GM23338 (cell line): Measurements from ENCODE around the gene ZCCHC14. TPM values are rescaled to one million over a fixed set of nuclear protein-coding genes. Genes with fewer than 3 reads are reported as not detected.

ENCODE experiments used
- ATAC-seq: fragments of 200-7000 bp; cut with Tn5 transposase; 3 replicates; pipeline ENCODE4 v1.9.1; 2020
- DNase-seq: peaks from one replicate; pipeline ENCODE4 v3.0.0-alpha.2; 2015; ENCODE audit warnings: low spot score
- H2AFZ ChIP-seq: fragments of 200-600 bp; sonication (generic); 2 replicates; pipeline ENCODE4 v1.8.0; 2016; ENCODE audit warnings: antibody characterized with exemption, mild to moderate bottlenecking, moderate library complexity
- H3F3A ChIP-seq: fragments of 200-600 bp; sonication (generic); replicated peaks from 2 replicates; pipeline ENCODE4 v1.8.0; 2017; ENCODE audit warnings: antibody characterized with exemption, mixed run types, low read depth
- H3K27ac ChIP-seq: fragments of 200-600 bp; sonication (generic); 2 replicates; pipeline ENCODE4 v1.6.1; 2016; ENCODE audit warnings: low read depth
- H3K27me3 ChIP-seq: fragments of 200-600 bp; sonication (generic); 2 replicates; pipeline ENCODE4 v1.8.0; 2016; ENCODE audit warnings: mild to moderate bottlenecking, mixed run types, moderate library complexity; ENCODE audit not compliant: insufficient read depth
- H3K36me3 ChIP-seq: fragments of 200-600 bp; sonication (generic); 2 replicates; pipeline ENCODE4 v1.8.0; 2016; ENCODE audit warnings: mild to moderate bottlenecking; ENCODE audit not compliant: insufficient read depth
- H3K4me1 ChIP-seq: fragments of 200-600 bp; sonication (generic); 2 replicates; pipeline ENCODE4 v1.8.0; 2016; ENCODE audit warnings: mild to moderate bottlenecking, moderate library complexity; ENCODE audit not compliant: insufficient read depth
- H3K4me2 ChIP-seq: fragments of 200-600 bp; sonication (generic); 2 replicates; pipeline ENCODE4 v1.7.1; 2017; ENCODE audit warnings: mixed run types
- H3K4me3 ChIP-seq: fragments of 200-600 bp; sonication (generic); 2 replicates; pipeline ENCODE4 v1.6.1; 2016; ENCODE audit warnings: mixed run types
- H3K79me2 ChIP-seq: fragments of 200-600 bp; sonication (generic); replicated peaks from 2 replicates; pipeline ENCODE4 v1.8.0; 2017; ENCODE audit warnings: mild to moderate bottlenecking; ENCODE audit not compliant: insufficient read depth
- H3K9me2 ChIP-seq: fragments of 200-600 bp; sonication (generic); 2 replicates; pipeline ENCODE4 v1.8.0; 2017; ENCODE audit not compliant: insufficient read depth
- H4K20me1 ChIP-seq: fragments of 200-600 bp; sonication (generic); replicated peaks from 2 replicates; pipeline ENCODE4 v1.8.0; 2017; ENCODE audit warnings: mild to moderate bottlenecking; ENCODE audit not compliant: insufficient read depth
- H3K27ac Mint-ChIP-seq: 2 replicates; pipeline ENCODE4 v1.8.0; 2020; ENCODE audit warnings: inconsistent platforms, mild to moderate bottlenecking, moderate library complexity, mixed read lengths
- H3K27me3 Mint-ChIP-seq: 3 replicates; pipeline ENCODE4 v1.8.0; 2022; ENCODE audit warnings: low read depth, mild to moderate bottlenecking, moderate library complexity, mixed read lengths, inconsistent platforms; ENCODE audit not compliant: insufficient read depth, poor library complexity
- H3K36me3 Mint-ChIP-seq: 3 replicates; pipeline ENCODE4 v1.8.0; 2021; ENCODE audit warnings: low read depth, mild to moderate bottlenecking, inconsistent platforms, moderate library complexity, mixed read lengths
- H3K4me1 Mint-ChIP-seq: 3 replicates; pipeline ENCODE4 v1.8.0; 2020; ENCODE audit warnings: mild to moderate bottlenecking, inconsistent platforms, mixed read lengths
- H3K4me3 Mint-ChIP-seq: 3 replicates; pipeline ENCODE4 v1.8.0; 2021; ENCODE audit warnings: moderate library complexity, mild to moderate bottlenecking, inconsistent platforms, mixed read lengths
- H3K9me3 Mint-ChIP-seq: 3 replicates; pipeline ENCODE4 v1.8.0; 2020; ENCODE audit warnings: moderate library complexity, mild to moderate bottlenecking, inconsistent platforms, mixed read lengths
- CREB1 ChIP-seq: fragments of 250-450 bp; sonication (Bioruptor Pico); IDR thresholded peaks from 2 replicates; pipeline ENCODE4 v1.5.0; 2020; ENCODE audit warnings: low read depth, mild to moderate bottlenecking, moderate library complexity
- EZH2 ChIP-seq: fragments of 200-600 bp; sonication (generic); IDR thresholded peaks from one replicate; pipeline ENCODE4 v1.8.0; 2017; ENCODE audit warnings: antibody characterized with exemption, mild to moderate bottlenecking, low read depth; ENCODE audit not compliant: unreplicated experiment
- EZH2phosphoT487 ChIP-seq: fragments of 200-600 bp; sonication (generic); IDR thresholded peaks from one replicate; pipeline ENCODE4 v1.8.1; 2018; ENCODE audit warnings: antibody characterized with exemption; ENCODE audit not compliant: unreplicated experiment
- JUNB ChIP-seq: IDR thresholded peaks from one replicate; pipeline ENCODE4 v1.6.1; 2016; ENCODE audit warnings: antibody characterized with exemption; ENCODE audit not compliant: unreplicated experiment
- NANOG ChIP-seq: IDR thresholded peaks from 2 replicates; pipeline ENCODE4 v1.6.1; 2016; ENCODE audit warnings: antibody characterized with exemption, borderline replicate concordance
- POLR2AphosphoS5 ChIP-seq: IDR thresholded peaks from 2 replicates; pipeline ENCODE4 v1.6.1; 2016; ENCODE audit warnings: antibody characterized with exemption, low read depth
- STAT1 ChIP-seq: IDR thresholded peaks from one replicate; pipeline ENCODE4 v1.6.1; 2016; ENCODE audit warnings: antibody characterized with exemption; ENCODE audit not compliant: unreplicated experiment
- ZNF114 ChIP-seq: fragments of 250-450 bp; sonication (Bioruptor Pico); IDR thresholded peaks from 2 replicates; pipeline ENCODE4 v1.5.0; 2020; ENCODE audit warnings: mild to moderate bottlenecking, moderate library complexity
- ZNF331 ChIP-seq: fragments of 250-450 bp; sonication (Bioruptor Pico); IDR thresholded peaks from 2 replicates; pipeline ENCODE4 v1.5.0; 2020; ENCODE audit warnings: low read depth, mild to moderate bottlenecking, moderate library complexity
- polyA plus RNA-seq: library from polyadenylated mRNA; unstranded; fragments of >200 nt; fragmentation: Nextera tagmentation; extraction: Ambion mirVana; gene quantifications from 2 replicates; pipeline ENCODE4 v1.2.1, GENCODE V29; 2016
- total RNA-seq: library from RNA; depleted of rRNA; stranded (reverse); fragments of >200 nt; shearing (Covaris generic); gene quantifications from 2 replicates; pipeline ENCODE4 v1.2.3, GENCODE V29; 2014
- TF ChIP-seq, protein P1 (sequence below), 2 experiments: fragments of 200-600 bp in 1 of 2; sonication (generic) in 1 of 2; conservative IDR thresholded peaks; 2 replicates each; pipeline versions ENCODE4 v1.5.1 to v1.6.1; 2016 to 2017; ENCODE audit warnings: antibody characterized with exemption in 2 of 2, low read depth in 2 of 2, mild to moderate bottlenecking in 2 of 2, moderate library complexity in 1 of 2
- TF ChIP-seq, protein P2 (sequence below): IDR thresholded peaks from one replicate; pipeline ENCODE4 v1.6.1; 2018; ENCODE audit warnings: antibody characterized with exemption; ENCODE audit not compliant: unreplicated experiment
- TF ChIP-seq, protein P3 (sequence below): IDR thresholded peaks from 2 replicates; pipeline ENCODE4 v1.6.1; 2016; ENCODE audit warnings: antibody characterized with exemption

The ZCCHC14 gene
- total and polyA plus RNA-seq, 2 experiments from 2014 or later: 6.8 to 22.4 TPM

DNA sequence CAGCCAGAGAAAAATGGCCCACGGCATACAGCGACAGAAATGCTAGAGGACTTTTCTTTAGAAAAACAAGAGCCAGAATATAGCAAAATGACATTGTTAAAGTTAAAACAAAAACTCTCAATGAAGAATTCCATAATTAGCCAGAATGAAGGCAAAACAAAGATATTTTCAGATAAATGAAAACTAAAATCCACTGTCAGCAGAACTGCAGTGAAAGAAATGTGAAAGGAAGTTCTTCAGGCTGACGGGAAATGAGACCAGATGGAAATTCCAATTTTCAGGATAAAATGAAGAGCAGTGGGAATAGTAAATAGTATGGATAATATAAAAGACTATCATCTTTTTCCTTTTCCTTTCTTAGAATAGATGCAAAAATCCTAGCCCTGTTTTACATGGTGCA is 38.4 kb downstream of the ZCCHC14 start:
- Histone ChIP-seq H3K27me3 (no peaks in the 10 kb centered on the region), H4K20me1 (peaks cover 1% of the 10 kb centered on the region), H3K4me3 (no peak overlapping the region), H2AFZ (no peak overlapping the region), H3K27ac (no peak overlapping the region), H3K79me2 (peaks cover 4% of the 10 kb centered on the region; the same call in 1 of the 2 replicates), H3K4me1 (no peaks in the 10 kb centered on the region), H3F3A (no peaks in the 10 kb centered on the region), H3K9me2 (no peaks in the 10 kb centered on the region), H3K4me2 (no peak overlapping the region), H3K36me3 (no peaks in the 10 kb centered on the region)
- no peak overlapping the region for H3K27ac Mint-ChIP-seq
- H3K4me1 Mint-ChIP-seq: no peaks in the 10 kb centered on the region
- TF ChIP-seq JUNB: no peak
- TF ChIP-seq NANOG: no peak
- no peak for TF ChIP-seq EZH2
- TF ChIP-seq ZNF331 (CRISPR knock-in tag): no peak
- no peak for TF ChIP-seq STAT1
- TF ChIP-seq EZH2phosphoT487: no peak
- TF ChIP-seq, protein P1, sequence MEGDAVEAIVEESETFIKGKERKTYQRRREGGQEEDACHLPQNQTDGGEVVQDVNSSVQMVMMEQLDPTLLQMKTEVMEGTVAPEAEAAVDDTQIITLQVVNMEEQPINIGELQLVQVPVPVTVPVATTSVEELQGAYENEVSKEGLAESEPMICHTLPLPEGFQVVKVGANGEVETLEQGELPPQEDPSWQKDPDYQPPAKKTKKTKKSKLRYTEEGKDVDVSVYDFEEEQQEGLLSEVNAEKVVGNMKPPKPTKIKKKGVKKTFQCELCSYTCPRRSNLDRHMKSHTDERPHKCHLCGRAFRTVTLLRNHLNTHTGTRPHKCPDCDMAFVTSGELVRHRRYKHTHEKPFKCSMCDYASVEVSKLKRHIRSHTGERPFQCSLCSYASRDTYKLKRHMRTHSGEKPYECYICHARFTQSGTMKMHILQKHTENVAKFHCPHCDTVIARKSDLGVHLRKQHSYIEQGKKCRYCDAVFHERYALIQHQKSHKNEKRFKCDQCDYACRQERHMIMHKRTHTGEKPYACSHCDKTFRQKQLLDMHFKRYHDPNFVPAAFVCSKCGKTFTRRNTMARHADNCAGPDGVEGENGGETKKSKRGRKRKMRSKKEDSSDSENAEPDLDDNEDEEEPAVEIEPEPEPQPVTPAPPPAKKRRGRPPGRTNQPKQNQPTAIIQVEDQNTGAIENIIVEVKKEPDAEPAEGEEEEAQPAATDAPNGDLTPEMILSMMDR (conservative IDR thresholded peaks at IDR 0.05; ENCODE audit: low read depth in 2 of 2): no peak
- no peak for TF ChIP-seq POLR2AphosphoS5
- TF ChIP-seq, protein P2, sequence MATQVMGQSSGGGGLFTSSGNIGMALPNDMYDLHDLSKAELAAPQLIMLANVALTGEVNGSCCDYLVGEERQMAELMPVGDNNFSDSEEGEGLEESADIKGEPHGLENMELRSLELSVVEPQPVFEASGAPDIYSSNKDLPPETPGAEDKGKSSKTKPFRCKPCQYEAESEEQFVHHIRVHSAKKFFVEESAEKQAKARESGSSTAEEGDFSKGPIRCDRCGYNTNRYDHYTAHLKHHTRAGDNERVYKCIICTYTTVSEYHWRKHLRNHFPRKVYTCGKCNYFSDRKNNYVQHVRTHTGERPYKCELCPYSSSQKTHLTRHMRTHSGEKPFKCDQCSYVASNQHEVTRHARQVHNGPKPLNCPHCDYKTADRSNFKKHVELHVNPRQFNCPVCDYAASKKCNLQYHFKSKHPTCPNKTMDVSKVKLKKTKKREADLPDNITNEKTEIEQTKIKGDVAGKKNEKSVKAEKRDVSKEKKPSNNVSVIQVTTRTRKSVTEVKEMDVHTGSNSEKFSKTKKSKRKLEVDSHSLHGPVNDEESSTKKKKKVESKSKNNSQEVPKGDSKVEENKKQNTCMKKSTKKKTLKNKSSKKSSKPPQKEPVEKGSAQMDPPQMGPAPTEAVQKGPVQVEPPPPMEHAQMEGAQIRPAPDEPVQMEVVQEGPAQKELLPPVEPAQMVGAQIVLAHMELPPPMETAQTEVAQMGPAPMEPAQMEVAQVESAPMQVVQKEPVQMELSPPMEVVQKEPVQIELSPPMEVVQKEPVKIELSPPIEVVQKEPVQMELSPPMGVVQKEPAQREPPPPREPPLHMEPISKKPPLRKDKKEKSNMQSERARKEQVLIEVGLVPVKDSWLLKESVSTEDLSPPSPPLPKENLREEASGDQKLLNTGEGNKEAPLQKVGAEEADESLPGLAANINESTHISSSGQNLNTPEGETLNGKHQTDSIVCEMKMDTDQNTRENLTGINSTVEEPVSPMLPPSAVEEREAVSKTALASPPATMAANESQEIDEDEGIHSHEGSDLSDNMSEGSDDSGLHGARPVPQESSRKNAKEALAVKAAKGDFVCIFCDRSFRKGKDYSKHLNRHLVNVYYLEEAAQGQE: no peak
- H3K27me3 Mint-ChIP-seq: peaks cover 7% of the 10 kb centered on the region
- DNase-seq: no peak
- no peaks in the 10 kb centered on the region for H3K9me3 Mint-ChIP-seq
- no peak overlapping the region for H3K4me3 Mint-ChIP-seq
- ATAC-seq: no peak
- peaks cover 34% of the 10 kb centered on the region for H3K36me3 Mint-ChIP-seq

DNA sequence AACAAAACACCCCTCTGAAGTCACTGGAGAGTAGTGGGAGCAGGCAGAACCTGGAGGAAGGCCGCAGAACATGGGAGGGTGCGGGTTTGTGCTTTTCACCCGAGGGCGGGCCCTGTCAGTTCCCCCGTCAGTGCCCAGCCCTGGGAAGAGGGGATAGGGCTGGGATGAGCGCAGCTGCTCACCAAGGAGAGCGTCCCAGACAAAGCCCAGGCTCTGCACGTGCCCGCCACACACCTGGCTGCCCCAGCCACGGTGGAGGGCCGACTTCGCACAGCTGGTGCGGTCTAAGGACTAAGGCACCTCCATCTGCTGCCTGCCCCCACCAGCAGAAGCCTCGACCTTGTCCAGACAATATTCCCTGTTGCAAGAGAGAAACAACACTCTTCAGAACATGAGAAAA is 39.5 kb downstream of the ZCCHC14 start:
- peaks cover 7% of the 10 kb centered on the region for H4K20me1 ChIP-seq
- H3F3A ChIP-seq: no peaks in the 10 kb centered on the region
- H3K27ac Mint-ChIP-seq: no peak overlapping the region
- H3K36me3 ChIP-seq: no peaks in the 10 kb centered on the region
- no peaks in the 10 kb centered on the region for H3K4me1 ChIP-seq
- no peak overlapping the region for H3K4me2 ChIP-seq
- H3K4me1 Mint-ChIP-seq: no peaks in the 10 kb centered on the region
- H3K79me2 ChIP-seq: peaks cover 4% of the 10 kb centered on the region; the same call in 1 of the 2 replicates
- no peaks in the 10 kb centered on the region for H3K27me3 ChIP-seq
- no peak overlapping the region for H2AFZ ChIP-seq
- no peak for ATAC-seq
- no peaks in the 10 kb centered on the region for H3K9me3 Mint-ChIP-seq
- H3K27me3 Mint-ChIP-seq: peaks cover 7% of the 10 kb centered on the region
- no peak overlapping the region for H3K27ac ChIP-seq
- no peak for DNase-seq
- no peak overlapping the region for H3K4me3 Mint-ChIP-seq
- no peaks in the 10 kb centered on the region for H3K9me2 ChIP-seq
- H3K36me3 Mint-ChIP-seq: peaks cover 35% of the 10 kb centered on the region
- H3K4me3 ChIP-seq: no peak overlapping the region
- TF ChIP-seq, protein P2: no peak
- TF ChIP-seq STAT1: no peak
- no peak for TF ChIP-seq ZNF114 (CRISPR knock-in tag)
- TF ChIP-seq EZH2phosphoT487: no peak
- TF ChIP-seq CREB1 (CRISPR knock-in tag): no peak
- no peak for TF ChIP-seq NANOG
- no peak for TF ChIP-seq ZNF331 (CRISPR knock-in tag)
- TF ChIP-seq JUNB: no peak
- no peak for TF ChIP-seq EZH2
- TF ChIP-seq, protein P3, sequence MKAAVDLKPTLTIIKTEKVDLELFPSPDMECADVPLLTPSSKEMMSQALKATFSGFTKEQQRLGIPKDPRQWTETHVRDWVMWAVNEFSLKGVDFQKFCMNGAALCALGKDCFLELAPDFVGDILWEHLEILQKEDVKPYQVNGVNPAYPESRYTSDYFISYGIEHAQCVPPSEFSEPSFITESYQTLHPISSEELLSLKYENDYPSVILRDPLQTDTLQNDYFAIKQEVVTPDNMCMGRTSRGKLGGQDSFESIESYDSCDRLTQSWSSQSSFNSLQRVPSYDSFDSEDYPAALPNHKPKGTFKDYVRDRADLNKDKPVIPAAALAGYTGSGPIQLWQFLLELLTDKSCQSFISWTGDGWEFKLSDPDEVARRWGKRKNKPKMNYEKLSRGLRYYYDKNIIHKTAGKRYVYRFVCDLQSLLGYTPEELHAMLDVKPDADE: no peak
